ENCODE measurements around the gene ZNF24.

ZNF24 gene

DNA sequence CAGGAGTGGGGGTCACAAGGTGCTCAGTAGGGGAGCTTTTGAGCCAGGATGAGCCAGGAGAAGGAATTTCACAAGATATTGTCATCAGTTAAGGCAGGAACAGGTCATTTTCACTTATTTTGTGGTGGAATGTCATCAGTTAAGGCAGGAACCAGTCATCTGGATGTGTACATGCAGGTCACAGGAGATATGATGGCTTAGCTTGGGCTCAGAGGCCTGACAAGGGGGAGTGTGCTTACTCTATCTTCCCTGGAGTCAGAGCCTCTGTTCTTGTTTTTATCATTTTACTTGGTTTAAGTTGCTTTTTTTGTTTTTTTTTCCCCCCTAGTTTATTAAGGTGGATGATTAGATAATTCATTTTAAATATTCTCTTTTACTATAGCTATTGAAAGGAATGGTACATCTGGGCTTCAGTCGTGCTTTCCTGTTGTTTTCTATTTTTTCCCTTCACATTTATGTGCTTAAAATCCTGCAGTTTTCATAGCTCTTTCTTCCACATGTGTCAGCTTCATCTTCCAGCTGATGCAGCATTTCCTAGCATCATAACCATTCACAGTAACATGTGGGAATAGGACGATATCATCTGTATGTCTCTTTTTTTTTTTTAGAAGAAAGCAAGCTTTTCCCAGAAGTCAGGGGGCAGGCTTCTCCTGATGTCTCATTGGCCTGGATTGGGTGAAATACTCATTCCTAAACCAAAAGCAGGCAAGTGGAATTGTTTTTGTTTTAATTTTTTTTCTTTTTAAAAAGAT, 17.5 kb upstream of the ZNF24 start:
- FAIRE-seq (no peak), DNase-seq (ENCODE audit: insufficient read length, low spot score) (no peak)

DNA sequence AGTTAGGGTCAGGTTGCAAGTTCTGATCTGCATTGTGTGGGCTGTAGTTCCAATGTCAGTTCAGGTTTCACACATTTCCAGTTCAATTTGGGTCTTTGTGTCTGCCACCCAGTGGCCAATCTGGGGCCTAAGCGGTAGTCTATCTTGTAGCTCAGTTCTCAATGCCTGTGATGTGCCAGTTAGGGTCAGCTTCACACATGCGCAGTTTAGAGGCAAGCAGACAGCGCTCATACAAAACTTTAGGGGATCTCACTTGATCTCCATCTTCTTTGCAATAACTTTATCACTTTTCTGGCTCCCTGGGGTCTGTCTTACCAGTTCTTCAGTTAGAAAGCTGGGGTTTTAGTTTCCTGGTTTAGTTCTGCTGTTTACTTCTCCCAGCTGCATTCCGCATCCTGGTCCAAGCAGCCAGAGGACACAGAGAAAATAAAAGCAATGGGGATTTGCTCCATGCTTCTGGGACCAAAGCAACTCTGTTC, 11.0 kb upstream of the ZNF24 start:
- DNase-seq (ENCODE audit: insufficient read length, low spot score) (no peak), FAIRE-seq (peak; percentile 48)

DNA sequence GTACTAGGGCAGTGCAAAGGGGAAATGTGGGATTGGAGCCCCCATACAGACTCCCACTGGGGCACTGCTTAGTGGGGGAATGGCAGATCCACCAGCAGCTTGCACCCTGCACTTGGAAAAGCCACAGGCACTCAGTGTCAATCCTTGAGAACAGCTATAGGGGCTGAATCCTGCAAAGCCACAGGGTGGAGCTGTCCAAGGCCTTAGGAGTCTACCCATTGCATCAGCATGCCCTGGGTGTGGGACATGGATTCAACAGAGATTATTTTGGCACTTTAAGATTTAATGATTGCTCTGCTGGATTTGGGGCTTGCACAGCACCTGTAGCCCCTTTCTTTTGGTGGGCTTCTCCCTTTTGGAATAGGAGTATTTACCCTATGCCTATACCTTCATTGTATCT, 8.6 kb upstream of the ZNF24 start:
- DNase-seq (ENCODE audit: insufficient read length, low spot score) (no peak), FAIRE-seq (no peak)

DNA sequence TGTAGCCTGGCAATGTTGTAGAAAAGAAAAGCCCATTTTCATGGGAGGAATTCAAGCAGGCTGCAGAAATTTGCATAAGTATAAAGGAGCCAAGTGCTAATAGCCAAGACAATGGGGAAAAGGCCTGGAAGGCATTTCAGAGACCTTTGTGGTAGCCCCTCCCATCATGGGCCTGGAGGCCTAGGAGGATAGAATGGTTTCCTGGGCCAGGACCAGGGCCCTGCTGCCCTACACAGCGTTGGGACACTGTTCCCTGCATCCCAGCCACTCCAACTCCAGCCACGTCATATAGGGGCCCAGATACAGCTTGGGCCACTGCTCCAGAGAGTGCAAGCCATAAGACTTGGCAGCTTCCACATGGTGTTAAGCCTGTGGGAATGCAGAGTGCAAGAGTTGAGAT, 8.1 kb upstream of the ZNF24 start:
- no peak for FAIRE-seq

DNA sequence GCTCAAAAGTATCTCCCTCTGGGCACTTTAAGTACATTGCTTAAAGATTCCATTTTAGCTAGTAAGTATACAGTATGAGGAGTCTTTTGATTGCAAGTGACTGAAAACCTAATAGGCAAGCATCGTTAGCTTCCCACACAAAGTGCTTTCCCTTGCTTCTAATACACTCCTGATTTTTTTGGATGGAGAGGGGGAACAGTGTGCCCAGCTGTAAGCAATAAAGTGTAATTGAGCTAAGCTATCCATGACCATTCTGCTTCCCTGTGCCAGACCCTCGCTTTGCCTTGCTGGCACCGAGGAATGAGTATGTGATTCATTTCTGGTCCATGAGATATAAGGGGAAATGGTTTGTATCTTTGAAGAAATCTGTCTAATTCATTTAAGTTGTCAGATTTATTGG, 3.8 kb upstream of the ZNF24 start:
- DNase-seq (ENCODE audit: insufficient read length, low spot score) (no peak), FAIRE-seq (no peak)

More for the DNA sequence above, 8.1 kb upstream of the ZNF24 start:
- DNase-seq (ENCODE audit: insufficient read length, low spot score): no peak

DNA sequence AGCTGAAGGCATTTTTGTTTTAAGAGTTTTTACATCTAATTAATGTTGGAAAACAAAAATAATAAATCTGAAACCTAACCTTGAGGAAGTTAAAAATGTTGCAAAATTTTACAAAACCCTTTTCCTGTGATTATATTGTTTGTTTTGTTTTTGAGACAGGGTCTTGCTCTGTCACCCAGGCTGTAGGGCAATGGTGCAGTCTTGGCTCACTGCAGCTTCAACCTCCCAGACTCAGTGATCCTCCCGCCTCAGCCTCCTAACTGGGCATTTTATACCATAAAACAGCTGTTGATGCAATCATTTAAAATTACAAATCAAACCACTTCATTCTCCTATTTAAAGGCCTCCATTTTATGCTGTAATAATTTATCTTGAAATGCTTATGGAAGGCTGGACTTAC, 1.7 kb upstream of the ZNF24 start:
- DNase-seq (ENCODE audit: insufficient read length, low spot score): no peak
- no peak for FAIRE-seq

DNA sequence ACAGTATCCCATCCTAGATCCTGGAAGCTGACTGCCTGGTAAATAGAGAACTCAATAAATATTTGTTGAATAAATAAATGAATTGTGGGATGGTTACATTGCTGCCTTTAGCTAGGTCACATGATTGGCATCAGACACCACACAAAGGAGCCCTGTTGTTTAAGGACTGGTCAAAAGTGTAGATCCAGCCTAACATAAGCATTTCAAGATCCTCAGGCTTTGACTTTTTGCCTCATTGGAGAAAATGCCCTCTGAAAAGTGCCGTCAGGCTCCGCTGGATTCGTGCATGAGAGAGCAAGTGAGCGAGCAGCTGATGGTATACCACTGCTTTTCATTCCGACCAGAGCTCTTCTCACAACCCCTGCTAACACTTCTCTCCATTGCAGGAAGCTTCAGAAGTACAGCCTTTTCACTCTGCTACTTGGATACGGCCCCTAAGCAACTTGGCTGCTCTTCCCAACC, 1.3 kb upstream of the ZNF24 start:
- FAIRE-seq: no peak
- DNase-seq (ENCODE audit: insufficient read length, low spot score): no peak

DNA sequence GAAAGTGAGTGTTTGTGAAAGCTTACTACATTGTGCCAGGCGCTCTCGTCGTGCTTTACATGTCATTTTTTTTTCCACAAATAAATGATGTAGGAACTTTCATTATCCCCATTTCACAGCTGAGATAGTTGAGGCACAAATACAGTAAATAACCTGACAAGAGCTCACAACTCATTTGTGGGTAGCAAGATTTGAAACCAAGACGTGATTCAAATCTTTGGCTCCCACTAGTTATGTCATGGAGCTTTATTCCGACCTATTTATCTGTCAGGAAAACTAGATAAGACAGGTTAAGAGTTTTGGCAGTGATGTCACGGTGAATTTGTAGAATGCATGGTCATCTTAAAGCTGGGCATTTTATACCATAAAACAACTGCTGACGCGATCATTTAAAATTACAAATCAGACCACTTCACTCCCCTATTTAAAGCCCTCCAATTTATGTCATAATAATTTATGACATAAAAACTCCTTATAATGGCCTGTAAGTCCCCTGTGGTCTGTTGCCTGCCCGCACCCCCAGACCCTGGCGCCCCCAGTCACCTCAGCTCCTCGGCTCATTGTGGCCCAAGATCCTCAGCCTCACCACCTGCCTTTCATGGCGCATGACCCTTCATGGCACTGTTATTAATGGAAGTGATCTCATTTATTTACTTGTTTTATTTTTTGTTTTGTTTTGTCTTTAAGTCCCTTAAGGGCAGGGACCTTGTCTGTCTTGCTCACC, 678 bp upstream of the ZNF24 start:
- FAIRE-seq: no peak
- no peak for DNase-seq (ENCODE audit: insufficient read length, low spot score)

DNA sequence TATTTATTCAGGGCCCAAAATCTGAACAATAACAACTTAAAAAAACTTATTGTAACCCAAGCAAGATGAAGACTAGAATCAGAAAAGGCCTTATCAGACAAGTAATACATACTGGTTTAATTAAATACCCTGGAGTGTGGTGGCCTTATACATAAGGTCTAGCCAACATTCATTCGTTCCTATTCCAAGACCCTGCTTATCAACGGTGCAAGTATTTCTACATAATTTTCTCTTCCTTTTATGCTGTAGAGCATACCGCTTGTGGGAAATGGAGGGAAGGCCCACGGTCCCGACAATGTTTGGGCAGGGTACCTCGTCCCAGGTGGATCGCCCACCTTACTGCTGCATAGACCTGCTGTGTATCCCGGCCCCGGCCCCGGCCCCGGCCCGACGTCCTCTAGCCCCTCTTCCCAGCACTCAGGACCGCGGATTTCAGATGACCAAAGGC, 708 bp downstream of the ZNF24 start:
- FAIRE-seq (no peak), DNase-seq (ENCODE audit: insufficient read length, low spot score) (no peak)

DNA sequence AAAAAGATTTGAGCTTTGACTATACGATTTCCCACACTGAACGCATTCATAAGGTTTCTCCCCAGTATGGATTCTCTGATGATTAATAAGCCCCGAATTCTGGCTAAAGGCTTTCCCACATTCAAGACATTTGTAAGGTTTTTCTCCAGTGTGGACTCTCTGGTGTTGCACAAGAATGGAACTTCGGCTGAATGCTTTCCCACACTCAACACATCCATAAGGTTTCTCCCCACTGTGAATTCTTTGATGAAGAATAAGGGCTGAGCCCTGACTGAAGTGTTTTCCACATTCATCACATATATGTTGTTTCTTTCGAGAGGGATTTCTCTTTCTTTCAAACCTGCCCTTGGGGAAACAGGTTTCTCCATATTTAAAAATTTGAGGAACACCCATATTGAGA, 6.9 kb downstream of the ZNF24 start:
- FAIRE-seq (no peak), DNase-seq (ENCODE audit: insufficient read length, low spot score) (no peak)

DNA sequence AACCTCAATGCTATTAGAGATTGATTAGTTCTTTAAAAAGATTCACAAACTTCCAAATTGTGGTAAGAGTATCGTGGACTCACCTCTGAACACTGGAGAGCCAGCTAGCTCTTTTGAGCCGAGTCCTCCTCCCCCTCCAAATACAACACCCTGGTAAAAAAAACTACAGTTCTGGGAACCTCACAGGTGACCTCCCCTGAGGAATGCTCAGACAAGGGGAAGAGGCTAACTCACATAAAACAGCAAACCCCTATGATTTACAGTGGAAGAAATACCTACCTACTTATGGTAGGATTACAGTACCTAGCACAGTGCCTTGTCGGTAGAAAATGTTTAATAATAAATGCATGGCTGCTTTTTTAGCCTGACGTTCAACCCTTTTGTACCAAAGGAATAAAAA, 8.4 kb downstream of the ZNF24 start:
- FAIRE-seq: peak; percentile 23
- DNase-seq (ENCODE audit: insufficient read length, low spot score): no peak

DNA sequence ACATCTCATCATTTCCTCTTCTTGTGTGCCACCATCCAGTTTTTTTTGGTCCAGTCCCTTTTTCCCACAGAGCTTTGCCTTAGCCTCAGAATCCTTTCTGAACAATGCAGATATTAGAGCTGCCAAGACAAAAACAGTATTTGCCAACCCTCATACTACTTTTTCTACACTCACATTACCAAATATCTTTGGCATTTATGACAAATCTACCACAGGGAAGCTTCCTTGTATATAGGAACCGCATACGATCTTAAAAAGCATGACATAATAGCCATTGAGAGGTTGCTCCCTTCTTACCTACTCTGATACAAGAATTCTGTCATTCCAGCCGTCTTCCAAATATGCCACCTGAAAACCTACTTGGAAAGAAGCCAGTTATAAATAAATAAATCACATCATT, 9.4 kb downstream of the ZNF24 start:
- no peak for DNase-seq (ENCODE audit: insufficient read length, low spot score)
- no peak for FAIRE-seq

DNA sequence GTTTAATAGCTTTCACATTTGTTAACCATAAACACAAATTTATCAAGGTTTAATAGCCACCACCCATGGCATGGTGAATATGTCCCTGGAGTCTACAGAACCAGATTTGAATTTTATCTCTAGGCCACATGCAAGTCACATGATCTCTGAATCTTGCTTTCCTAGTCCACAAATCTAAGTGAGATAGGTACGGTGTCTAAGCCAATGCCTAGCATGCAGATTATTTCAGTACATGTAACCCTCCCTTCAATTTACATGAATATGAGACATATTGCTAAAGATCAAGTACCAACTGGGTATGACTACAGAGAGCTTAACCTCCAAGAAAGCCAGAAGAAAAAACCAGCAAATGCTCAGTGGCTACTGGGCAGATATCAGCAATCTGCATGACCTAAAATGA, 10.0 kb downstream of the ZNF24 start:
- FAIRE-seq: no peak
- DNase-seq (ENCODE audit: insufficient read length, low spot score): no peak

DNA sequence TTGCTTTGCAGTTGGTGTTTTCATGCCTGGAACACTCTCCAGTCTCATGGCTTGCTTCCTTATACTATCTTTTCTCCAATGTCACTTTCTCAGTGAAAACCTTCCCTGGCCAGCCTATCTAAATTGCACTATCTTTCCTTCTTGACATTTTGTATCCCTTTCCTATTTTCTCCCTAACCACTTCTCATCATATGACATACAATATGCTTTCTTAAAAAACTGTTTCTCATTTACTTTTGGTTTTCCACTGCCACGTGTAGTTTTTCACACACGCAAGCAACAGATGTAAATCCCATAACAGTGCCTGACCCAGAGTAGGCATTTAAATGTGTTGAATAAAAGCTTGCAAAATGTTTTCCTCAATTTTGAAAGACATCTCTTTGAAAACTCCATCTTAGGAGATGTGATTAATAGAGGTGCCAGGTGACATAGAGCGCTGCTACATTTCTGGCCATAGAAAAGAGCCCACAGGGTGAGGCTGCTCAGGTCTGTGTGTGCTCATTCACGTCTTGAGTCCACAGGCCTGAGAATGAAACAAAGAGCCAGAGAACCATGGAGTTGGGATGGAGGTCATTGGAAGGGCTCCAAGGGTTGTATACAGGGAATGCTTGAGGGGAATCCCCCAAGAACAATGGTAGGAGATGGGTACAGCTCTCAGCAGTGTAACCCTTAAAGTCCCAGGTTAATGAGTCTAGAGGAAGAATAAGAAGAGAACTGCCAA, 12.7 kb downstream of the ZNF24 start:
- FAIRE-seq (no peak), DNase-seq (ENCODE audit: insufficient read length, low spot score) (no peak)

DNA sequence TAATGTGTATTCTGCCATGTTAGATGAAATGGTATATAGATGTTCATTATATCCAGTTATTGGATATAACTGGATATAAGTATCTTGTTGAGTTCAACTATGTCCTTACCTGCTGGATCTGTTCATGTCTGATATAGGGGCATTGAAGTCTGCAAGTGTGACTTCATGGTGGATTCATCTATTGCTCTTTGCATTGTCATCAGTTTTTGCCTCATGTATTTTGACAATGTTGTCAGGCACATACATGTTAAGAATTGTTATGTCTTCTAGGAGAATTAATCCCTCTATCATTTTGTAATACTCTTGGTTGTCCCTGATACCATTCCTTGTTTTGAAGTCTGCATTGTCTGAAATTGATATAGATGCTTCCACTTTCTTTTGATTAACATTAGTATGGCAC, 15.4 kb downstream of the ZNF24 start:
- FAIRE-seq: no peak
- no peak for DNase-seq (ENCODE audit: insufficient read length, low spot score)

DNA sequence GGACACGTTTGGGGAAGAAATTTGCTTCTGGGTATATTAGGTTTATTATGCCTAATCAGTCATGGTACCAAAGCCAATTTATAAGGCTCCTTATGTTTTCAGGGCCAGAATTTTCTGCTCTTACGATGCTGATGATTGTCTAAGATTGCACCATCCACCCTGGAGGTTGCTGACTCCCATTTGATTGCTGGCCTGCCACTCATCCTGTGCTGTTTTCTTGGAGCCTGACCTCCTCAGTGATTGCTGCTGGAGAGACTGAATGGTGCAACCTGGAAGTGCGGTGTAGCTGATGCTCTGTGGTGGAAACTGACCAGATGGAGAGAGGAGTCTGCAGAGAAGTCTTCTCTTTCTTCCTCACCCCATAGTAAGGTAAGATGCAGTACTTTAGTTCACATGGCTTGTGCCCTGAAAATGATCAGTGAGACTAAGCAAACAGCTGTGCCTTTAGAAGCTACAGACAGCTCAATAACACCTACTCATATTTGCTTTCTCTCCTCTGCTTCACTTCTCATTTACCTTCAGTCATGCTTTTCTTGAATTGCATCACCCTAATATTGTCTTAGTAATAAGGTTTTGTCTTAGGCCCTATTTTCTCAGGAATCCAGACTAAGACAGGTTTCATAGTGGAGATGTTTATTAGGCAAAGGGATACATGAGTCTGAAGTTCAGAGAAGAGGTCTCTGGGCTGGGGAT, 17.4 kb downstream of the ZNF24 start:
- FAIRE-seq (no peak), DNase-seq (ENCODE audit: insufficient read length, low spot score) (no peak)

DNA sequence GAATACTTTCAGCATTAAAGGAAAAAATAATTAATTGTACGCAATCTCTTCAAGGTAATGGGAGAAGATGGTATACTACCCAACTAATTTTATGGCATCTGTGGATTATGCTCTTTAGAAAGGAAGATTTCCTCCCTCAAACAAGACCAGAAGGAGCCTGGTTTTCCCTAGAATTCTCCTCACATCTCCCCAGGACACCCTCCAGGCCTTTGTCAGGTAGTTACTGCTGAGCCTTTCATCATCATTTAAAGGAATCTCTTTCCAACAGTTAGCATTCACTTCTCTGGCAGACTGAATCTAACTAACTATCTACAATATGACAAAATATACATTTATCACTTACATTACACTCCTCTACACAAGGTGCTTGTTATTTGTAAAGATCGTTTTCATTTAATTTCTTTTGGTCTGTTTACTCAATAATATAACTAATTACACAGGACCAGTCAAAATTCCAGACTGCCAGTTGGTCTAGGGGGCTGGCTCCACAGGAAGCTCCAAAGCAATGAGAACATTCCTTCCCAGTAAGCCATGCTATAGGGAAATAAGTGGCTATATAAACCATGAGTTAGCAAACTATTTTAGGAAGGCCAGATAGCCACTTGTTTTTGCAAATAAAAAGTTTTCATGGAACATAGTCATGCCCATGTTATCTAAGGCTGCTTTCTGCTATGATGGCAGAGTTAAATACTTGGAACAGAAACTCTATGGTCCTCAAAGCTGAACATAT, 19.1 kb downstream of the ZNF24 start:
- DNase-seq (ENCODE audit: insufficient read length, low spot score) (no peak), FAIRE-seq (peak; percentile 14)

DNA sequence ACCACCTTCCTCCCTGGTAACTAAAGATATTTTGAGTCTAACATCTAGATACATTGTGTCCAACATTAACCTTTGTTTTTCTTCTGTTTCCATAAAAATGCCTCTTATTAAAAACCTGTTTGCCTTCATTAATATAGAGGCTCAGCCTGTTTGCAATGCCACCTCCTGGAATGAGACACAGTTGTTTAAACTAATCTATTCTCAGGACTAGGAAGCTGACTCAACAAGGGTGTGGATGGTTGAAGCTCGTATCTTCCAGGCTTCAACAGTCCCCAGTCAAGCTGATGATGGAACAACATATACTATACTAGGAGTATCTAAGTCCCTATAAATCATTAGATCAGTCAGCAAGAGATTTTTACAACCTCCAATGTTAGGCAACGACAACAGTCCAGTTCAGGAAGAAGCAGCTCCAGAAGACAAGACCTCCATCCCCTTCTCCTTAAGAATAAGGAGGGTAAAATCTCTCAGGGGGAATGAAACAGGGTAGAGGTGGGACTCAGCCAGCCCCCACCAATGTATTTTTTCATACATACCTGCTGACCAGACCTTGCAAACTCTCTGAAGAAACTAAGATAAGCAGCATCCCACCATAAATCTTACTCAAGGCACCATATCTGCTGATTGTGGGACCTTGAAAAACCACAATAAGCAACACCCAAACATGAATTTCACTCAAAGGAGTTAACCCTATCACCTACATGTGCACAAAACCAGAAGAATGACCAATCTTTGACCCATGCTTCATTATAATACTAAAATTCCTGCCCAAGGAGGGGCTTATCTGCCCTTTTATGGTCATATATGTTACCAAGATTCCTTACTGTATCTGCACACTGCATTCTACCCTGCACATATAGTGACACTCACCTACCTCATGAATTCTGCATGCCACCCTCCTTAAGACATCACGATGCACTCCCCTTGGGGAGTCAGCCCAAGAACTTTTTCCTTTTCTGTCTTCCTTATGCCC, 21.4 kb downstream of the ZNF24 start:
- FAIRE-seq: no peak
- DNase-seq (ENCODE audit: insufficient read length, low spot score): no peak

DNA sequence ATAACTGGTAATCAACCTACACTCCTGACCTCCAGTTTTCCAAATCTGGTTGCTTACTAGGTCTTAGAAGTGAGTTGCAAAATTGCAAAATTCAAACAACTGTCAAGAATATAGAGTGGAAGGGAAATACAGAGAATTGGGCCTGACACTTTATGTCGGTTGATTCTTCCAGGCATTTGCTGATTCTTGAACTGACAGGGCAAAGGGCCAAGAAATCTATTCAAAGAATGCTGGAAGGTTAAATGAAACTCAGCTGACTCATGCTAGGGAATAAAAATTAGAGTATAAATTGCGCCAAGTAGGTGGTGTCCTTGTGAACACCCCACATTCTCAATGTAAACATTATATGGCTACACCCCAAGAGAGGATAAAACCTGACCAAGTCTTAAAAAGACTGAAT, 32.7 kb downstream of the ZNF24 start:
- FAIRE-seq (no peak), DNase-seq (ENCODE audit: insufficient read length, low spot score) (no peak)
